ENCODE results near the gene IL1RL2.

- TF ChIP-seq POLR2A (IDR thresholded peaks at IDR 0.05; ENCODE audit: low read length) (no peak), GATA1 (IDR thresholded peaks at IDR 0.05; ENCODE audit: low read depth, low read length) (no peak)
Observed at GRCh38 chr2:102144128-102144527, 42.7 kb upstream of the IL1RL2 start.
